Measurements from ENCODE around the gene PLSCR4.

Gene PLSCR4

DNA sequence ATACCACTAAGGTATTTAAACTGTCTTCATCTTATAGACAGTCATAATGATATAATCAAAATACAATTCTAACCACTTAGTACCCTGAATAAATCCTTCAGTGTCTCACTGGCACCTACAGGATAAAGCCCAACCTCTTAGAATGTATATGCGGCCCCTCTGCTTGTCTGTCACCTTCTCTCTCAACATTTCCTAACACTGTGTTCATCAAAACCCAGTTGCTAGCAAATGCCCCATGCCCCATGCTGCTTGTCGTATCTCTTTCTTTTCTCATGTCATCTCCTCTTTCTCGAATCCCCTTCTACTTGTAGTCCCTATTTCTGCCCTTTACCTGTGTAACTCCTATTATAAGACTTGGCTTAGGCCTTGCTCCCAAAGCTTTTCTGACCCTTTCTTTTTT lies 24.6 kb upstream of the PLSCR4 start:
- no peak overlapping the region for H3K27ac ChIP-seq (ENCODE audit: extremely low read depth, low read depth, low read length)
- POLR2A ChIA-PET: no interaction called here
- no peaks in the 10 kb centered on the region for H3K4me1 ChIP-seq (ENCODE audit: control insufficient read depth, insufficient read depth, low read length)
- no peak overlapping the region for H3K4me3 ChIP-seq (ENCODE audit: low read depth, low read length)
- TF ChIP-seq ZBTB17 (tag by site-specific recombination; IDR thresholded peaks at IDR 0.05) (no peak), ZNF292 (tag by site-specific recombination; IDR thresholded peaks at IDR 0.05; ENCODE audit: borderline replicate concordance, low read depth) (no peak), ZNF624 (tag by site-specific recombination; IDR thresholded peaks at IDR 0.05) (no peak), ZBTB8A (tag by site-specific recombination; IDR thresholded peaks at IDR 0.05) (no peak), GLI2 (tag by site-specific recombination; IDR thresholded peaks at IDR 0.05; ENCODE audit: borderline replicate concordance, low read depth) (no peak), ZSCAN30 (tag by site-specific recombination; IDR thresholded peaks at IDR 0.05) (no peak), KLF10 (tag by site-specific recombination; IDR thresholded peaks at IDR 0.05) (no peak), ZNF530 (tag by site-specific recombination; IDR thresholded peaks at IDR 0.05; ENCODE audit: low read depth) (no peak), ZNF701 (tag by site-specific recombination; IDR thresholded peaks at IDR 0.05) (no peak), SP7 (tag by site-specific recombination; IDR thresholded peaks at IDR 0.05) (no peak), BCL11A (tag by site-specific recombination; IDR thresholded peaks at IDR 0.05; ENCODE audit: low read depth) (no peak), ZNF138 (tag by site-specific recombination; IDR thresholded peaks at IDR 0.05; ENCODE audit: borderline replicate concordance) (no peak)
- TF ChIP-seq, protein P1, sequence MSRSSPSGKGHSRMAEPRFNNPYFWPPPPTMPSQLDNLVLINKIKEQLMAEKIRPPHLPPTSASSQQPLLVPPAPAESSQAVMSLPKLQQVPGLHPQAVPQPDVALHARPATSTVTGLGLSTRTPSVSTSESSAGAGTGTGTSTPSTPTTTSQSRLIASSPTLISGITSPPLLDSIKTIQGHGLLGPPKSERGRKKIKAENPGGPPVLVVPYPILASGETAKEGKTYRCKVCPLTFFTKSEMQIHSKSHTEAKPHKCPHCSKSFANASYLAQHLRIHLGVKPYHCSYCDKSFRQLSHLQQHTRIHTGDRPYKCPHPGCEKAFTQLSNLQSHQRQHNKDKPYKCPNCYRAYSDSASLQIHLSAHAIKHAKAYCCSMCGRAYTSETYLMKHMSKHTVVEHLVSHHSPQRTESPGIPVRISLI (tag by site-specific recombination; IDR thresholded peaks at IDR 0.05): no peak
- TF ChIP-seq, protein P2, sequence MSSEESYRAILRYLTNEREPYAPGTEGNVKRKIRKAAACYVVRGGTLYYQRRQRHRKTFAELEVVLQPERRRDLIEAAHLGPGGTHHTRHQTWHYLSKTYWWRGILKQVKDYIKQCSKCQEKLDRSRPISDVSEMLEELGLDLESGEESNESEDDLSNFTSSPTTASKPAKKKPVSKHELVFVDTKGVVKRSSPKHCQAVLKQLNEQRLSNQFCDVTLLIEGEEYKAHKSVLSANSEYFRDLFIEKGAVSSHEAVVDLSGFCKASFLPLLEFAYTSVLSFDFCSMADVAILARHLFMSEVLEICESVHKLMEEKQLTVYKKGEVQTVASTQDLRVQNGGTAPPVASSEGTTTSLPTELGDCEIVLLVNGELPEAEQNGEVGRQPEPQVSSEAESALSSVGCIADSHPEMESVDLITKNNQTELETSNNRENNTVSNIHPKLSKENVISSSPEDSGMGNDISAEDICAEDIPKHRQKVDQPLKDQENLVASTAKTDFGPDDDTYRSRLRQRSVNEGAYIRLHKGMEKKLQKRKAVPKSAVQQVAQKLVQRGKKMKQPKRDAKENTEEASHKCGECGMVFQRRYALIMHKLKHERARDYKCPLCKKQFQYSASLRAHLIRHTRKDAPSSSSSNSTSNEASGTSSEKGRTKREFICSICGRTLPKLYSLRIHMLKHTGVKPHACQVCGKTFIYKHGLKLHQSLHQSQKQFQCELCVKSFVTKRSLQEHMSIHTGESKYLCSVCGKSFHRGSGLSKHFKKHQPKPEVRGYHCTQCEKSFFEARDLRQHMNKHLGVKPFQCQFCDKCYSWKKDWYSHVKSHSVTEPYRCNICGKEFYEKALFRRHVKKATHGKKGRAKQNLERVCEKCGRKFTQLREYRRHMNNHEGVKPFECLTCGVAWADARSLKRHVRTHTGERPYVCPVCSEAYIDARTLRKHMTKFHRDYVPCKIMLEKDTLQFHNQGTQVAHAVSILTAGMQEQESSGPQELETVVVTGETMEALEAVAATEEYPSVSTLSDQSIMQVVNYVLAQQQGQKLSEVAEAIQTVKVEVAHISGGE (tag by site-specific recombination; conservative IDR thresholded peaks at IDR 0.05; ENCODE audit: low read depth): no peak
- TF ChIP-seq, protein P3, sequence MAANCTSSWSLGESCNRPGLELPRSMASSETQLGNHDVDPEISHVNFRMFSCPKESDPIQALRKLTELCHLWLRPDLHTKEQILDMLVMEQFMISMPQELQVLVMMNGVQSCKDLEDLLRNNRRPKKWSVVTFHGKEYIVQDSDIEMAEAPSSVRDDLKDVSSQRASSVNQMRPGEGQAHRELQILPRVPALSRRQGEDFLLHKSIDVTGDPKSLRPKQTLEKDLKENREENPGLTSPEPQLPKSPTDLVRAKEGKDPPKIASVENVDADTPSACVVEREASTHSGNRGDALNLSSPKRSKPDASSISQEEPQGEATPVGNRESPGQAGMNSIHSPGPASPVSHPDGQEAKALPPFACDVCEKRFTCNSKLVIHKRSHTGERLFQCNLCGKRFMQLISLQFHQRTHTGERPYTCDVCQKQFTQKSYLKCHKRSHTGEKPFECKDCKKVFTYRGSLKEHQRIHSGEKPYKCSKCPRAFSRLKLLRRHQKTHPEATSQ (tag by site-specific recombination; IDR thresholded peaks at IDR 0.05): no peak
- TF ChIP-seq, protein P4, sequence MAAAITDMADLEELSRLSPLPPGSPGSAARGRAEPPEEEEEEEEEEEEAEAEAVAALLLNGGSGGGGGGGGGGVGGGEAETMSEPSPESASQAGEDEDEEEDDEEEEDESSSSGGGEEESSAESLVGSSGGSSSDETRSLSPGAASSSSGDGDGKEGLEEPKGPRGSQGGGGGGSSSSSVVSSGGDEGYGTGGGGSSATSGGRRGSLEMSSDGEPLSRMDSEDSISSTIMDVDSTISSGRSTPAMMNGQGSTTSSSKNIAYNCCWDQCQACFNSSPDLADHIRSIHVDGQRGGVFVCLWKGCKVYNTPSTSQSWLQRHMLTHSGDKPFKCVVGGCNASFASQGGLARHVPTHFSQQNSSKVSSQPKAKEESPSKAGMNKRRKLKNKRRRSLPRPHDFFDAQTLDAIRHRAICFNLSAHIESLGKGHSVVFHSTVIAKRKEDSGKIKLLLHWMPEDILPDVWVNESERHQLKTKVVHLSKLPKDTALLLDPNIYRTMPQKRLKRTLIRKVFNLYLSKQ (tag by site-specific recombination; IDR thresholded peaks at IDR 0.05; ENCODE audit: borderline replicate concordance): no peak
- TF ChIP-seq, protein P5, sequence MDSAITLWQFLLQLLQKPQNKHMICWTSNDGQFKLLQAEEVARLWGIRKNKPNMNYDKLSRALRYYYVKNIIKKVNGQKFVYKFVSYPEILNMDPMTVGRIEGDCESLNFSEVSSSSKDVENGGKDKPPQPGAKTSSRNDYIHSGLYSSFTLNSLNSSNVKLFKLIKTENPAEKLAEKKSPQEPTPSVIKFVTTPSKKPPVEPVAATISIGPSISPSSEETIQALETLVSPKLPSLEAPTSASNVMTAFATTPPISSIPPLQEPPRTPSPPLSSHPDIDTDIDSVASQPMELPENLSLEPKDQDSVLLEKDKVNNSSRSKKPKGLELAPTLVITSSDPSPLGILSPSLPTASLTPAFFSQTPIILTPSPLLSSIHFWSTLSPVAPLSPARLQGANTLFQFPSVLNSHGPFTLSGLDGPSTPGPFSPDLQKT (IDR thresholded peaks at IDR 0.05; ENCODE audit: borderline replicate concordance, low read depth, low read length): no peak
- TF ChIP-seq, protein P6, sequence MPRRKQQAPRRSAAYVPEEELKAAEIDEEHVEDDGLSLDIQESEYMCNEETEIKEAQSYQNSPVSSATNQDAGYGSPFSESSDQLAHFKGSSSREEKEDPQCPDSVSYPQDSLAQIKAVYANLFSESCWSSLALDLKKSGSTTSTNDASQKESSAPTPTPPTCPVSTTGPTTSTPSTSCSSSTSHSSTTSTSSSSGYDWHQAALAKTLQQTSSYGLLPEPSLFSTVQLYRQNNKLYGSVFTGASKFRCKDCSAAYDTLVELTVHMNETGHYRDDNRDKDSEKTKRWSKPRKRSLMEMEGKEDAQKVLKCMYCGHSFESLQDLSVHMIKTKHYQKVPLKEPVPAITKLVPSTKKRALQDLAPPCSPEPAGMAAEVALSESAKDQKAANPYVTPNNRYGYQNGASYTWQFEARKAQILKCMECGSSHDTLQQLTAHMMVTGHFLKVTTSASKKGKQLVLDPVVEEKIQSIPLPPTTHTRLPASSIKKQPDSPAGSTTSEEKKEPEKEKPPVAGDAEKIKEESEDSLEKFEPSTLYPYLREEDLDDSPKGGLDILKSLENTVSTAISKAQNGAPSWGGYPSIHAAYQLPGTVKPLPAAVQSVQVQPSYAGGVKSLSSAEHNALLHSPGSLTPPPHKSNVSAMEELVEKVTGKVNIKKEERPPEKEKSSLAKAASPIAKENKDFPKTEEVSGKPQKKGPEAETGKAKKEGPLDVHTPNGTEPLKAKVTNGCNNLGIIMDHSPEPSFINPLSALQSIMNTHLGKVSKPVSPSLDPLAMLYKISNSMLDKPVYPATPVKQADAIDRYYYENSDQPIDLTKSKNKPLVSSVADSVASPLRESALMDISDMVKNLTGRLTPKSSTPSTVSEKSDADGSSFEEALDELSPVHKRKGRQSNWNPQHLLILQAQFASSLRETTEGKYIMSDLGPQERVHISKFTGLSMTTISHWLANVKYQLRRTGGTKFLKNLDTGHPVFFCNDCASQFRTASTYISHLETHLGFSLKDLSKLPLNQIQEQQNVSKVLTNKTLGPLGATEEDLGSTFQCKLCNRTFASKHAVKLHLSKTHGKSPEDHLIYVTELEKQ (tag by site-specific recombination; IDR thresholded peaks at IDR 0.05; ENCODE audit: borderline replicate concordance): no peak
- CTCF ChIA-PET: no interaction called here
- H3K36me3 ChIP-seq (ENCODE audit: control insufficient read depth in 2 of 2, insufficient read depth in 1 of 2, low read length in 2 of 2): no peaks in the 10 kb centered on the region
- H3K9me3 ChIP-seq (ENCODE audit: control insufficient read depth, insufficient read depth, low read depth, low read length): no peaks in the 10 kb centered on the region
